MG63 (cell line): ENCODE results near the gene GORASP1. TPM values are rescaled to one million over a fixed set of nuclear protein-coding genes. Genes with fewer than 3 reads are reported as not detected.

Experiments used
- DNase-seq: peaks from one replicate; pipeline ENCODE4 v3.0.0-alpha.2; 2020
- H3K27me3 ChIP-seq: fragments of 250-450 bp; sonication (Bioruptor Pico); 2 replicates; pipeline ENCODE4 v1.5.1; 2020; ENCODE audit warnings: mild to moderate bottlenecking, moderate library complexity
- H3K36me3 ChIP-seq: fragments of 250-450 bp; sonication (Bioruptor Pico); 2 replicates; pipeline ENCODE4 v1.5.1; 2020; ENCODE audit warnings: mild to moderate bottlenecking, moderate library complexity
- H3K4me3 ChIP-seq: fragments of 250-450 bp; sonication (Bioruptor Pico); 2 replicates; pipeline ENCODE4 v1.5.1; 2020; ENCODE audit warnings: mild to moderate bottlenecking, moderate library complexity
- H3K9me3 ChIP-seq: fragments of 250-450 bp; sonication (Bioruptor Pico); 2 replicates; pipeline ENCODE4 v1.5.1; 2020; ENCODE audit warnings: mild to moderate bottlenecking, moderate library complexity
- total RNA-seq: library from RNA; depleted of rRNA; stranded (reverse); fragments of >200 nt; shearing (Covaris generic); gene quantifications from 2 replicates; pipeline ENCODE4 v1.2.3, GENCODE V29; 2014; ENCODE audit warnings: low replicate concordance

Gene GORASP1
- total RNA-seq, 1 experiment from 2014 or later, result 19.4 TPM

DNA sequence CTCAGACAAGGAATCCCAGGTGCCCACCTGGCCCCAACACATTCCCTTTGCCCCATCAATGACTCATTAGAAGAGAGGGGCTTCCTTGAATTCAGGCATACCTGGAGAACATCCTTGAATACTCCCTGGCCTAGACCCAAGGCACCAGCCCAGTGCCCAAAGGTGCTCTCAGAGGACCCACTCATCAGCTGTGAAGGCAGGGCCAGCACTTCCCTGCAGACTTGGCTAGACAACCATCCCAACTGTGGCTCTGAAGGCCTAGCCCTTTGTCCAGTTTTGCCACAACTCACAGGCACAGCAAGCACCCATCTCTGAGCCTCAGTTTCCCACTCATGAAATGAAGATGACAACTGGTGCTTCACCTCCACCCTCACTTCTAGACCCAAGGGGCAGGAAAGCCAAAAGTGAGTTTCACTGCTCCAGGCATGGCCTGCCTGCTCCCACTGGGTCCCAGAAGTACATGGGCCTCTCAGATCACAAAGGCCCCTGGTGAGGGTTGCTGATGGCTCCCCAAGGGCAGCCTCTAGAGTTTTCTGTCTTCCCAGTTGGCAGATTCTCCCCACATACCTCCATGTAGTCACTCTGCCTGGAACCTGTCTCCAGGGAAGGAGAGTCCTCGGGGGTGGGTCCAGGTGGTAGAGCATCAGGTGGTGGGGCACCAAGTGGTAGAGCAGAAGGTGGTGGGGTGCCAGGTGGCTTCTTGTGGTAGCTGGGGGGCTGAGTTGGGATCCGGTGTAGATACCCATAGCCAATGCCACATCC is 7.5 kb downstream of the GORASP1 start:
- no peaks in the 10 kb centered on the region for H3K27me3 ChIP-seq
- no peaks in the 10 kb centered on the region for H3K36me3 ChIP-seq
- H3K9me3 ChIP-seq, result no peaks in the 10 kb centered on the region
- DNase-seq, result no peak
- H3K4me3 ChIP-seq, result no peak overlapping the region

DNA sequence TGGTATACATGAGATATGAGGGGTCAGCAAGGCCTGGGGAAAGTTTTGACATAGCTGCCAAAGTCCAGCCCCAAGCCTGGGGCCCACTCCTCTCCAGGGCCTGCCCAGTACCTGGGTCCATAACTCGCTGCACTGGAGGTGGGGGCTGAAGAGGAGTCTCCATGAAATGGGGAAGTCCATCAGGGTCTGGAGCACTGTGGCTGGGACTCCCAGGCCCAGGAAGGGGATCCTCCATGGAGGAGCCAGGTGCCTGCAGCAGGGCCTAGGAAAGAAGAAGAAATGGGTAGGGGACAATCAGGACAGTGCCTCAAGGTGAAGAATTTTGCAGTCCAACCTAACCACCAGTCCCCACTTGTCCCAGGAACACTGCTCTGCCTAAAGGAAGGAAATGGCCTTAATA is 8.2 kb downstream of the GORASP1 start:
- Histone ChIP-seq H3K9me3 (no peaks in the 10 kb centered on the region), H3K27me3 (no peaks in the 10 kb centered on the region), H3K36me3 (no peaks in the 10 kb centered on the region), H3K4me3 (no peak overlapping the region)
- DNase-seq, result no peak

DNA sequence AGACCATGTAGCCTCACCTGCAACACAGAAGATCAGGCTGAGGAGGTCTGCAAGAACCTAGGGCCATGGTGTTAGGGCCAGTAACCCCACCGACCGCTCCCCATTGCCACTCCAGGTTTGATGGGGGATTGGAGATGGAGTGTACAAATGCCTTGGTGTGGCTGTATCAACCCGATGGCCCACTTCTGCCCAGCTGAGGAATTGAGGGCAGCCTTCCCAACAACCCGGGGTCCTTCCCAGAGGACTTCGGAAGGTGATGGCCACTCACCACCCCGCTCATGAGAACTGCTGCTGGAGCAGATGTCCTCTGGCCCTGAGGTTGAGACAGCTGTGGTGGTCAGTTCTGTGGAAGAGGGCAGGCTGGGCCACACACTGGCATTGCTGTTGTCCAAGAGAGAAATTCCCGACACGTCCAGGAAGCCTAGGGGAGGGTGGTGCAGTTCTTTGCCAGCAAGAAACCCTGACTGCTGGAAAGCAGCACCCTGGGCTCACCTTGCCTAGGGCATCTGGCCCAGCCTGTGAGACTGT is 8.9 kb downstream of the GORASP1 start:
- DNase-seq, result no peak
- Histone ChIP-seq H3K9me3 (no peaks in the 10 kb centered on the region), H3K4me3 (no peak overlapping the region), H3K27me3 (no peaks in the 10 kb centered on the region), H3K36me3 (no peaks in the 10 kb centered on the region)

DNA sequence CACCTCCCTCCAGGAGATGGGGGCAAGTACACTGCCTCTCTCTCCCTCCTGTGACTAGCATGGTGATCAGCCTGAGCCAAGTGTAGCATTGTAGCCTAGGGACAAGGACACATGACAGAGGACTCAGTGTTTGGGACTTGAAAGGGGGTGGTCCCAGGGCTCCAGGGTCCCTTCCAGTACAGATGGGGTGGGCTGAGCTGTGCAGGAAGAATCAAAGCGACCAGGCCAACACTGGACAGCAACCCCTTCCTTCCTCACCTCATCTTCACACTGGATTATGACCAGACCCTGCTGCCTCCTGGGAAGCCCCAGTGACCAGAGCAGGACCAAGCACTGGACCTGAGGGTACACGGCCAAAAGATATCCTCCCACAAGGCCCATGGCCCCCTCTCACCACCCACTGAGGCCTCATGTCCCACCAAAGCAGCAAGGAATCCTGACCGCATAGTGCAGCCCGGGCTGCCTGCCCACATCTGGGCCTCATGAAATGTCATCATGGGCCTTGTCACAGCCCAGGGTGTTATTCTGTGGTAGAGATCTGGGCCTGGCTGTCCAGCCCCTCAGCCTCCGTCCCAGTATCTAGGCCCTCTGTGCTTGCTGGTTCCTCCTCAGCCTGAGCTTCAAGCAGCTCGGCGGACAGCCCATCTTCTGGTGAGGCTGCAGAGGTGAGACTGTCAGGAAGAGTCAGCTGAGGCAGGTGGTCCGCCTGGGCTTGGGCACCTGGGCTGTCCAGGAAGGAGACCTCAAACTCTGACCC is 9.5 kb downstream of the GORASP1 start:
- H3K36me3 ChIP-seq, result no peaks in the 10 kb centered on the region
- DNase-seq, result no peak
- no peaks in the 10 kb centered on the region for H3K9me3 ChIP-seq
- H3K4me3 ChIP-seq, result no peak overlapping the region
- H3K27me3 ChIP-seq, result no peaks in the 10 kb centered on the region

DNA sequence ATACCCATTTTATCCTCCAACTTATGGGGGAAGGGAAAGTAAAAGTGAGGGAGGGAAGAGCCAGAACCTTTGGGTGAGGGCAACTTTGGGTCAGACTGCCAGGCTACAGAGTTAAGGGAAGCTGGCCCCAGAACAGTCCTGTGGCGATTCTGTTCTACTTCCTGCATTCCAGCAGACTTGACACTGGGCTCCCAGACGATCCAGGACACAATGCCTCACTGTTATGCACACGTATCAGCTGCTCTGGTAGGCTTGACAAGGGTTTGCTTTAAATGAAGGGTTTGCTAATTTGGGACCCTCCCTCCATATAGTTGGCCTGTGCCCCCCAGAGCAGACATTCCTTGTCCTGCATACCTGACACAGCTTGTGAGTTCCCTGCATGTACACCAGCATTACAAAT is 10.7 kb downstream of the GORASP1 start:
- Histone ChIP-seq H3K4me3 (no peak overlapping the region), H3K27me3 (no peaks in the 10 kb centered on the region), H3K9me3 (no peaks in the 10 kb centered on the region), H3K36me3 (no peaks in the 10 kb centered on the region)
- DNase-seq, result no peak

DNA sequence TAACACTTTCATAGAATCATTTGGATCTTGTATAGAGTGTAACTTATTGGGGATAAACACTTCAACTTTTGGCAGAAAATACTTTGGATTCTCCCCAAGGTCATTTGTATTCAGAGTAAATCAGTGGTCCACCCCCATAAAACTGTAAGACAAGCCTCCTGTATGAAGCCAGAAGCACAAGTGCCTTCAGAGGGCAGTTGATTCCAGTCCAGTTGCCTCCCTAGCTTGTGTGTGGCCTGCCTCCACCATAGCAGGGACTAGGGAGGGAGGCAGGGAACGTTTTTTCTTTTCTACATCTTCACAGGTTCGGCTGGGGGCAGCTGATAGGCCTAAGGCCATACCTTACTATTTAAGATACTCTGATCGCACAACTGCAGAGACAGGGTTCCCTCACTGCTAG is 11.6 kb downstream of the GORASP1 start:
- DNase-seq, result no peak
- Histone ChIP-seq H3K27me3 (no peaks in the 10 kb centered on the region), H3K36me3 (no peaks in the 10 kb centered on the region), H3K9me3 (no peaks in the 10 kb centered on the region), H3K4me3 (no peak overlapping the region)

DNA sequence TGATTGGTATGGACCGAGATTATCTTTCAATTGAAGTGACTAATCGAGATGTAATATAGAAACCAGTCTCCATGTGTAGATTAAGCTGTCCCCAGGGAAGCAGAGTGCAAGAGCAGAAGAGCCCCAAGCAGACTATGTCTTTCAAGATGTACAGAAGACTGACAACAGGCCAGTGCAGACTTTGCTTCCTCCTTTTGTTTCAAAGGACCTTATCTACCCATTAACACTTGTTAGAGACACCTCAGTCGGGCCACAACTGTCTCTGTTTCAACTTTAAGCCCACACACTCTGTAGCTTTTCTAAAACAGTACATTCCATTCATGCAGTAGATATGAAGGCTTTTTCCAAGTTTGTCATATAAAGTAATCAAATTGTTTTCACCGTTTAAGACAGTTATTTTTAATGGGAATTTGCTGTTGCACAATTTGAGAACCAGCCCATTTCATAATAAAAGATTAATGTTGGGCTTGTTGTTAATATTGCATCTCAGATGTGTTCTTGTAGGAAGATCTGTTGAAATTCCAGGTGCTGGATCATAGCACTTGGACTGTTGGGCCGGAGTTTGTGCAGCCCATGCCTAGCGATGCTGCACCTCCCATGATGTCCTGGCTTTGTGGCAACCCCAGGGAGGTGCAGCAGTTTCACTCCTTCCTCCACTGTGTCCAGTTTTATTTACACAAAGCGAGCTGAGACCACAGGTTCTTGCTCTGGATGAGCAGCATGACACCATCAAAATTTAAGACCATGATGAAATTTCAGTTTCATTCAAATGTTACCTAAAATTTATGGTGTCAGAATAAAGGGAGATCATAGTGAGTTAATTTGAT is 12.4 kb downstream of the GORASP1 start:
- Histone ChIP-seq H3K27me3 (no peaks in the 10 kb centered on the region), H3K9me3 (no peaks in the 10 kb centered on the region), H3K4me3 (no peak overlapping the region), H3K36me3 (no peaks in the 10 kb centered on the region)
- no peak for DNase-seq

DNA sequence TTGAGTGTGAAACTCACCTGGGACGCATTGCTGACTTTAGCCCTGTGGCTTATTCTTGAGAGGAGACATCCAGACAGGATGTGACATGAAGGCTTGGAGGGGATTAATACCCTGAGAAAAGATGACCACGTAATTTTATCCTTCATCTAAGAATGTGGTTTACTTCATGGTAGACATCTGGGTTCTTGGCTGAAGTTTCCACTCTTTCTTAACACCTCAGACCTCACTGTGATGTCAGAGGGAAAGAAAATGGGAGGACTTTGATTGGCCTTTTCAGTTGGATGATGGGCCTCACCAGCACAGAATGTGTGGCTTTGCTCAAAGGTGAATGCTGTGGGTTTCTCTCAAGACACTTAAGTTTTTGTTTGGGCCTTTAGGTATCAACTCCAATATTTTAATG is 16.5 kb downstream of the GORASP1 start:
- Histone ChIP-seq H3K9me3 (no peaks in the 10 kb centered on the region), H3K4me3 (no peak overlapping the region), H3K27me3 (no peaks in the 10 kb centered on the region), H3K36me3 (no peaks in the 10 kb centered on the region)
- no peak for DNase-seq

DNA sequence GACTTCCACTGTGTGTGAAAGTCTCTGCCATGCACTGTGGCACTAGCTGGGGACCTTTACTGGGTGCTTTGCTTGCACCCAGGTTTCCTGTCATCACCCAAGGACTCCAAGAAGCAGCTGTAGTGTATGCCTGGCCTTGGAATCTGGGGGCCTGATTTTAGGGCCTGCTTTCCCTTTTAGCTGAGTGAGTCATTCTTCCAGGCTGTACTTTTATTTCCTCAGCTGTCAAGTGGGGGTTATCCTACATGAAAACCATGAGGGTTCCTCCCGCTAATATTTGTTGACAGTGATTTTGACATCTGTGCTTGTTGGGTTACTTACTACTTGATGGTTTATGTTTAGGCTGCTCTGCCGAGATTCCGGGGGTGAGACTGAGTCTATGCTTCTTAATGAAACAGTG is 18.5 kb downstream of the GORASP1 start:
- DNase-seq, result no peak
- peaks cover 4% of the 10 kb centered on the region; the same call in 1 of the 2 replicates for H3K36me3 ChIP-seq

DNA sequence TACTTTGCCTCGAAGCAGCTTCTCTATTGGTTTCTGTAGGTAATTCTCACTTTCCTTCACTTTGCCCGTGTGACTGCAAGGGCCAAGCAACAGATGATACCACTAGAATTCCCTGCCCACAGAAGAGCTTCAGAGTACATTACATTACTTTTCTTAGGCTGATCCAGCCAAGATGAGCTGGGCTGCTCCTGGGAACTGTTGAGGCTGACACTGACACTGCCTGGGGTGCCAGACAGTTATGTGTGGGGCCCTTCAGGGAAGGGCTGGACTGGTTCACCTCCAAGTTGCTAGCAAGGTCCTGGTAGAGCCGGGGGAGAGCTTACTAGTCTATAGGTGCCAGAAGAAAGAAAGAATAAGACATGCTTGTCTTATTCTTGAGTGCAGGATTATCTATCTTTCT is 19.0 kb downstream of the GORASP1 start:
- Histone ChIP-seq H3K27me3 (no peaks in the 10 kb centered on the region), H3K4me3 (no peak overlapping the region), H3K9me3 (no peaks in the 10 kb centered on the region), H3K36me3 (peaks cover 4% of the 10 kb centered on the region; the same call in 1 of the 2 replicates)
- DNase-seq, result no peak

More for the DNA sequence above, 18.5 kb downstream of the GORASP1 start:
- Histone ChIP-seq H3K27me3 (no peaks in the 10 kb centered on the region), H3K9me3 (no peaks in the 10 kb centered on the region), H3K4me3 (no peak overlapping the region)

DNA sequence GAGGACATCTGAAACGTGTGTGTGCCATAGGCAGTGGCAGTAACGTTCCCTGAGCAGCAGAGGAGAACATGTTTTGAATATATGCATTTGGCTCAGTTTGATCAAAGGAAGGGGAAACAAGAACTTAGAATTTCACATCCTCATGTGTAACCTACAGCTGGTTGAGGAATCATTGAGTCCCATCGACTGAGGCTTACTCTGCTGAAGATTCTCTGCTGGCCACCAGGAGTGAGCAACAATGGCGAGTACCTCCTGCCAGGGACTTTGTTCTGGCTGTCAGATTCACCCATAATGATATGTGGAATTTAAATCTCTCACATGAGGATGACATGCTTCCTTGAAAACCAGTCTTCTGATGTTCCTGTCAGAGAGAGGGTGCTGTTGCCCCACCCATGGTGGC is 21.3 kb downstream of the GORASP1 start:
- DNase-seq, result no peak
- Histone ChIP-seq H3K27me3 (no peaks in the 10 kb centered on the region), H3K9me3 (no peaks in the 10 kb centered on the region), H3K4me3 (no peak overlapping the region), H3K36me3 (peaks cover 4% of the 10 kb centered on the region; the same call in 1 of the 2 replicates)

DNA sequence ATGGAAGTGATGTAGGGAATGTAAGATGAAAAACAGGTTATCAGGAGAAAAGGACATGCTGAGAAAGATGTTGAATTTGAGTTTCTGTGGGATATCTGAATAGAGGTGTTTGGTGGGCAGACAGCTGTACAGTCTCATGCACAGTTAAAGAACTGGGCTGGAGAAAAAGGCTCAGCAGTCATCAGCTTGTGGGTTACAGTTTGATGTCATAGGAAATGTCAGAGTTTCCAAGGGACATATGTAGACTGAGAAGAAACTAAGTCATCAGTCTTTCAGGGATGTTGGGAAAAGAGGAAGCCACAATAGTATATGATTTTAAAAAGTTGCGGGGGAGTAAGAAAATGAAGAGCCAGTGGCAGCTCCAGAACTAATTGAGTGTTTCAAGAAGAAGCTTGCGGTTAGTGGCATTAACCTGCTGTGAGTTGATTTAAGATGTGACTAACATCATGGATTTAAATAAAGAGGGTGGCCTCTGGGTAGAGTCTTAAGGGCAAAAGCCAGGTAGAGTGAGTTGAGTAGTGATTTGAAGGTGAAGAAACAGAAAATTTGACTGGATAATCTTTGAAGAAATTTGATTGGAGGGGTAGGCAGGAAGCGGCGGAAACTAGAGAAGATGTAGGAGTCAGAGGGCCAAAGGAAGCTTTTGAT is 24.6 kb downstream of the GORASP1 start:
- Histone ChIP-seq H3K36me3 (peaks cover 4% of the 10 kb centered on the region; the same call in 1 of the 2 replicates), H3K9me3 (no peaks in the 10 kb centered on the region), H3K4me3 (no peak overlapping the region), H3K27me3 (no peaks in the 10 kb centered on the region)
- DNase-seq, result no peak

DNA sequence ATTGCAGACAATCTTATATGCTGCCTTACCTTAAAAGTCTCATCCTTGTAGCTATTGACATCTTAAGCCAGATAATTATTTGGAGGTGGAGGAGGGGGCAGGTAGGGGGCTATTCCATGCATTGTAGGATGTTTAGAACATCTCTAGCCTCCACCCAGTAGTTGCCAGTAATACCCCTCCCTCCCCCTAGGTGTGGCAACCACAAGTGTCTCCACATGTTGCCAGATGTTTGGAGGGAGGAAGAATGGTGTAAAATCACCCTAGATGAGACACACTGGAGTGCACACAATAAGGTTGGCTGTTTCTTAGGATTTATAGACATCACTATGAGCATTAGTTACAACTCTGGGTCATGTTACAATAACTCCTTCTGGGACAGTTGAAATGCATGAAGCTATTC is 27.4 kb downstream of the GORASP1 start:
- DNase-seq, result no peak
- Histone ChIP-seq H3K4me3 (no peak overlapping the region), H3K27me3 (no peaks in the 10 kb centered on the region), H3K9me3 (no peaks in the 10 kb centered on the region), H3K36me3 (peaks cover 3% of the 10 kb centered on the region)

DNA sequence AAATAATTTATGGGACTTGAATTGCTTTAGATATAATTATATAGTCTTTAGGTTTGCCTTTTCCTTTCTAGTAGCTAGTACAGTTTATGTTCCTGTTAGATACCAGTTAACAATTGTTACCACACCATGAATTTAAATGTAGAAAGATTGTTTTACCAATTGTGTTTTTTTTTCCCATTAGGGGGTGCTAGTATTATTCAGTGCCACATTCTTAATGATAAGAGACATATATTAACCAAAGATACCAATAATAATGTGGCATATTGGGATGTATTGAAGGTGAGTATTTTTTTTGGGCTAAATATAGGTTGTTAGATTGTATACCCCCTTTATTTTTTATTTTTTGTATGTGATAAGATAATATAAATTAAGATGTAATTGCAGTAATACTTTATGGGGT is 27.9 kb downstream of the GORASP1 start:
- Histone ChIP-seq H3K9me3 (no peaks in the 10 kb centered on the region), H3K4me3 (no peak overlapping the region), H3K36me3 (peaks cover 3% of the 10 kb centered on the region), H3K27me3 (no peaks in the 10 kb centered on the region)
- no peak for DNase-seq

DNA sequence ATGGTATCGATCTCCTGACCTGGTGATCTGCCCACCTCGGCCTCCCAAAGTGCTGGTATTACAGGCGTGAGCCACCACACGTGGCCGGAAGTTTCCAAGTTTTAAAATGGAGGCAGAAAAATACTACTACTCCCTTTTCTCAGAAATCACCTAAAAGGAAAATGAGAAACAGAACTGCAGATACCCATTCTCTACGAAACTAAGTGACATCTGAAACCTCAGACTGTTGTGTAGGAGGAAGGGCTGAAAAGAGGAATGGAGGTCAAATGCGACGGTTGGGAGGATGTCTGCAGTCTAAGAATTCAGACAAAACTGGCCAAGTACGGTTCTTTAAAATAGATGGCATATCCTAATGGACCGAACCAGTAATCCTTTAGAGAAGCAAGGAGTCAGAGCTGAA is 31.5 kb downstream of the GORASP1 start:
- Histone ChIP-seq H3K4me3 (no peak overlapping the region), H3K36me3 (peaks cover 3% of the 10 kb centered on the region), H3K9me3 (no peaks in the 10 kb centered on the region), H3K27me3 (no peaks in the 10 kb centered on the region)
- DNase-seq, result no peak

DNA sequence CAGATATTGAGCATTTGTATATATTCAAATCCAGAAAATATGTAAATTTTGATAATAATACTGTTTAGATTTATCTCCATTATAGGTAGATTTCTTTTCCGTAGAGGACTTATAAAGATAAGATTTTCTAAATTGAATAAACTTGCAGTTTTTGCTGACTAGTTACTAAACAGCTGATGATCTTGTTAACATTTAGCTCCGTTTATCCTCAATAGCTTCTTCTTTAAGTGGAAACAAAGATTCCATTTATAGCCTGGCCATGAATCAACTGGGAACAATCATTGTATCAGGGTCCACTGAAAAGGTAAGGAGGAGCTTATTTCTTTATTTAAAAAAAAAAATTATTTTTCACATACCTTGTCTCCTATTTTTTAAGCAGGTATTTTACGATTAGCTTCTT is 38.9 kb downstream of the GORASP1 start:
- no peaks in the 10 kb centered on the region for H3K27me3 ChIP-seq
- no peak for DNase-seq
- H3K4me3 ChIP-seq, result no peak overlapping the region
- no peaks in the 10 kb centered on the region for H3K9me3 ChIP-seq
- H3K36me3 ChIP-seq, result no peaks in the 10 kb centered on the region
